ENCODE data around the gene ZFAND6.

DNA sequence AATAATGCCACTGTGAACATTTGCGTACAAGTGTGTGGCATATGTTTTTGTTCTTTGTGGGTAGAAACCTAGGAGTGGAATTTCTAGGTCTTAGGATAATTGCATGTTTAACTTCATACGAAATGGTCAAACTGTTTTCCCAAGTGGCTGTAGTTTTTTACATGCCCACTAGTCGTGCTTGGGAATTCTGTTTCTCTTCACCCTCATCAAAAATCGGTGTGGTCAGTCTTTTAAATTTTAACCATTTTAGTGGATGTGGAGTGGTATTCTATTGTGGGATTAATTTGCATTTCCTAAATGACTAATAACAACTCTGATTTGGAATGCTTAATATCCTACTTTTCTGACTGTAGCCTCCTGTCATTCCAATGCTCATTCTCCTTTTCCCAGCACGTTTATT lies 27.6 kb downstream of the ZFAND6 start:
- TF ChIP-seq, protein P1, sequence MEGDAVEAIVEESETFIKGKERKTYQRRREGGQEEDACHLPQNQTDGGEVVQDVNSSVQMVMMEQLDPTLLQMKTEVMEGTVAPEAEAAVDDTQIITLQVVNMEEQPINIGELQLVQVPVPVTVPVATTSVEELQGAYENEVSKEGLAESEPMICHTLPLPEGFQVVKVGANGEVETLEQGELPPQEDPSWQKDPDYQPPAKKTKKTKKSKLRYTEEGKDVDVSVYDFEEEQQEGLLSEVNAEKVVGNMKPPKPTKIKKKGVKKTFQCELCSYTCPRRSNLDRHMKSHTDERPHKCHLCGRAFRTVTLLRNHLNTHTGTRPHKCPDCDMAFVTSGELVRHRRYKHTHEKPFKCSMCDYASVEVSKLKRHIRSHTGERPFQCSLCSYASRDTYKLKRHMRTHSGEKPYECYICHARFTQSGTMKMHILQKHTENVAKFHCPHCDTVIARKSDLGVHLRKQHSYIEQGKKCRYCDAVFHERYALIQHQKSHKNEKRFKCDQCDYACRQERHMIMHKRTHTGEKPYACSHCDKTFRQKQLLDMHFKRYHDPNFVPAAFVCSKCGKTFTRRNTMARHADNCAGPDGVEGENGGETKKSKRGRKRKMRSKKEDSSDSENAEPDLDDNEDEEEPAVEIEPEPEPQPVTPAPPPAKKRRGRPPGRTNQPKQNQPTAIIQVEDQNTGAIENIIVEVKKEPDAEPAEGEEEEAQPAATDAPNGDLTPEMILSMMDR (IDR thresholded peaks at IDR 0.05; ENCODE audit: low read depth, low read length, missing input control): no peak
- TF ChIP-seq YY1 (IDR thresholded peaks at IDR 0.05): no peak

All from liver (tissue), 2 donors.